Activated T-helper 9 cell treated with anti-CD3 and anti-CD28 coated beads, Interleukin-2, amount 50 U/mL, for 16 hours (primary cell): ENCODE measurements around the gene DHX40.
"Not testable (repeated sequence)": the region's sequence is repeated elsewhere in the genome, so short reads cannot be mapped to it uniquely, and the experiment has no call there.

Source experiments
- DNase-seq: peaks from one replicate; pipeline ENCODE4 v3.0.0-alpha.2; 2020; ENCODE audit warnings: low read depth

The DHX40 gene

GRCh38 chr17:59565171-59565958 is at the start of gene DHX40:
Gene DHX40, plus strand, starts transcription at chr17:59565610. Its CDS starts 62 bp downstream, at chr17:59565672.
- peak; percentile 93 for DNase-seq

GRCh38 chr17:59516451-59516850 is 49.0 kb upstream of the DHX40 start:
- DNase-seq: no peak

- no peak for DNase-seq
Measured at GRCh38 chr17:59519132-59519531, 46.3 kb upstream of the DHX40 start.

GRCh38 chr17:59520251-59520650 is 45.2 kb upstream of the DHX40 start:
- no peak for DNase-seq

GRCh38 chr17:59521465-59522126 is 43.8 kb upstream of the DHX40 start:
- DNase-seq: peak; percentile 26

- not testable (repeated sequence) for DNase-seq
Measured at GRCh38 chr17:59524930-59525329, 40.5 kb upstream of the DHX40 start.

- DNase-seq: no peak
Measured at GRCh38 chr17:59525668-59526067, 39.7 kb upstream of the DHX40 start.

GRCh38 chr17:59526451-59526850 is 39.0 kb upstream of the DHX40 start:
- DNase-seq: no peak

- no peak for DNase-seq
Measured at GRCh38 chr17:59527325-59527917, 38.0 kb upstream of the DHX40 start.

GRCh38 chr17:59527931-59528330 is 37.5 kb upstream of the DHX40 start:
- DNase-seq: no peak

GRCh38 chr17:59530531-59530930 is 34.9 kb upstream of the DHX40 start:
- DNase-seq: no peak

- DNase-seq: no peak
Measured at GRCh38 chr17:59533694-59534093, 31.7 kb upstream of the DHX40 start.

GRCh38 chr17:59534583-59534982 is 30.8 kb upstream of the DHX40 start:
- no peak for DNase-seq

- DNase-seq: no peak
Measured at GRCh38 chr17:59538195-59538909, 27.1 kb upstream of the DHX40 start.

GRCh38 chr17:59542960-59543635 is 22.3 kb upstream of the DHX40 start:
- no peak for DNase-seq

GRCh38 chr17:59545942-59546341 is 19.5 kb upstream of the DHX40 start:
- no peak for DNase-seq

GRCh38 chr17:59547131-59547915 is 18.1 kb upstream of the DHX40 start:
- DNase-seq: no peak

GRCh38 chr17:59548985-59549384 is 16.4 kb upstream of the DHX40 start:
- DNase-seq: not testable (repeated sequence)

- DNase-seq: no peak
Measured at GRCh38 chr17:59550703-59551102, 14.7 kb upstream of the DHX40 start.

- no peak for DNase-seq
Measured at GRCh38 chr17:59558039-59558438, 7.4 kb upstream of the DHX40 start.

- no peak for DNase-seq
Measured at GRCh38 chr17:59558953-59559352, 6.5 kb upstream of the DHX40 start.
